Muscle of arm (tissue), 12 donors: ENCODE data around the gene CCDC157. TPM values are rescaled to one million over a fixed set of nuclear protein-coding genes. Genes with fewer than 3 reads are reported as not detected.
"Not testable (repeated sequence)": the region's sequence is repeated elsewhere in the genome, so short reads cannot be mapped to it uniquely, and the experiment has no call there.

Experiments
- DNase-seq: peaks from one replicate; pipeline ENCODE4 v3.0.0-alpha.2; 2013
- polyA plus RNA-seq, 12 donors: library from polyadenylated mRNA; unstranded; fragments of 120-200 nt; gene quantifications; one replicate each; pipeline ENCODE4 v1.2.1, GENCODE V29; 2013; ENCODE audit not compliant: insufficient read length in 12 of 12

The CCDC157 gene
- polyA plus RNA-seq, 12 donors: 0.69 to 3.5 (median 1.1) TPM; not detected in 2

- DNase-seq: no peak
Measured at GRCh38 chr22:30325724-30326254, 31.0 kb upstream of the CCDC157 start.

GRCh38 chr22:30326255-30326705 lies 30.5 kb upstream of the CCDC157 start:
- DNase-seq: no peak

GRCh38 chr22:30326706-30327362 lies 30.0 kb upstream of the CCDC157 start, which contains the start of gene TBC1D10A:
TBC1D10A (minus strand) TSS chr22:30326941; CDS start chr22:30326881, 60 bp downstream.
- peak; percentile 84 for DNase-seq

- no peak for DNase-seq
Measured at GRCh38 chr22:30327864-30328345, 28.9 kb upstream of the CCDC157 start.

- no peak for DNase-seq
Measured at GRCh38 chr22:30328466-30329049, 28.2 kb upstream of the CCDC157 start.

- no peak for DNase-seq
Measured at GRCh38 chr22:30332551-30332950, 24.3 kb upstream of the CCDC157 start.

- no peak for DNase-seq
Measured at GRCh38 chr22:30332994-30333706, 23.7 kb upstream of the CCDC157 start.

- DNase-seq: no peak
Measured at GRCh38 chr22:30333707-30334087, 23.1 kb upstream of the CCDC157 start.

GRCh38 chr22:30334646-30335045 lies 22.2 kb upstream of the CCDC157 start:
- no peak for DNase-seq

- DNase-seq: no peak
Measured at GRCh38 chr22:30335236-30335635, 21.6 kb upstream of the CCDC157 start.

GRCh38 chr22:30336752-30337460 lies 19.9 kb upstream of the CCDC157 start:
- no peak for DNase-seq

GRCh38 chr22:30337461-30337778 lies 19.4 kb upstream of the CCDC157 start:
- no peak for DNase-seq

GRCh38 chr22:30338341-30338740 lies 18.5 kb upstream of the CCDC157 start:
- not testable (repeated sequence) for DNase-seq

GRCh38 chr22:30338802-30339201 lies 18.0 kb upstream of the CCDC157 start:
- DNase-seq: no peak

- peak; percentile 46 for DNase-seq
Measured at GRCh38 chr22:30340911-30341685, 15.7 kb upstream of the CCDC157 start.

- no peak for DNase-seq
Measured at GRCh38 chr22:30344447-30345200, 12.2 kb upstream of the CCDC157 start.

GRCh38 chr22:30347255-30347892 lies 9.4 kb upstream of the CCDC157 start:
- DNase-seq: no peak

- DNase-seq: no peak
Measured at GRCh38 chr22:30348404-30348803, 8.4 kb upstream of the CCDC157 start.

GRCh38 chr22:30348809-30349208 lies 8.0 kb upstream of the CCDC157 start:
- no peak for DNase-seq

- DNase-seq: no peak
Measured at GRCh38 chr22:30351226-30351625, 5.6 kb upstream of the CCDC157 start.
